Measurements from ENCODE around the gene EXTL1.

DNA sequence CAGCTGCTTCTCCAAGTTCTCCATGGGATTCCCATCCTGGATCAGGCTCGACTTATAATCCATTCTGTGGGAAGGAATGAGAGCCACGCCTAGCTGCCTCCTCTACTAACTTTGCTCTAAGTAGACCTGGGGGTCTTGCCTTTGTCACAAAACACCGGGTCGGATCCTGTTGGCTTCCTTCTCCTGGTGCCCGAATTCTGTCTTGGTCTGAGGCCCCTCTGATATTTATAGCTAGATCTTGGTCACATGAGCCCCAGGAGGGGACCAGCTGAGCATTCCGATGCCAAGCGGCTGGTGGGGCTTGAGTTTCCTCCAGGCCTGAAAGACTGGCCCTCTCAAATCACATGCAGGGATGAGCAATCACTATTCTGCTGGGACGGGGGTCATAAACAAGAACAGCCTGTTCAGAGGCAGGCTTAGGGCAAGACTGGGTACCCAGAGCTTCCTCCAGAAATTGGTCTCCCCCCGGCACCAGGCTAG is 45.9 kb downstream of the EXTL1 start, which contains the start of gene TRIM63:
- TF ChIP-seq, protein P1, sequence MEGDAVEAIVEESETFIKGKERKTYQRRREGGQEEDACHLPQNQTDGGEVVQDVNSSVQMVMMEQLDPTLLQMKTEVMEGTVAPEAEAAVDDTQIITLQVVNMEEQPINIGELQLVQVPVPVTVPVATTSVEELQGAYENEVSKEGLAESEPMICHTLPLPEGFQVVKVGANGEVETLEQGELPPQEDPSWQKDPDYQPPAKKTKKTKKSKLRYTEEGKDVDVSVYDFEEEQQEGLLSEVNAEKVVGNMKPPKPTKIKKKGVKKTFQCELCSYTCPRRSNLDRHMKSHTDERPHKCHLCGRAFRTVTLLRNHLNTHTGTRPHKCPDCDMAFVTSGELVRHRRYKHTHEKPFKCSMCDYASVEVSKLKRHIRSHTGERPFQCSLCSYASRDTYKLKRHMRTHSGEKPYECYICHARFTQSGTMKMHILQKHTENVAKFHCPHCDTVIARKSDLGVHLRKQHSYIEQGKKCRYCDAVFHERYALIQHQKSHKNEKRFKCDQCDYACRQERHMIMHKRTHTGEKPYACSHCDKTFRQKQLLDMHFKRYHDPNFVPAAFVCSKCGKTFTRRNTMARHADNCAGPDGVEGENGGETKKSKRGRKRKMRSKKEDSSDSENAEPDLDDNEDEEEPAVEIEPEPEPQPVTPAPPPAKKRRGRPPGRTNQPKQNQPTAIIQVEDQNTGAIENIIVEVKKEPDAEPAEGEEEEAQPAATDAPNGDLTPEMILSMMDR (IDR thresholded peaks at IDR 0.05): no peak
- no peak for TF ChIP-seq POLR2AphosphoS5 (IDR thresholded peaks at IDR 0.05; ENCODE audit: insufficient read depth in 1 of 2, low read depth in 1 of 2)
- TF ChIP-seq POLR2A (IDR thresholded peaks at IDR 0.05): no peak

All from vagina (tissue), 2 donors.